Measurements from ENCODE around the gene CD83.
"Not testable (repeated sequence)": the region's sequence is repeated elsewhere in the genome, so short reads cannot be mapped to it uniquely, and the experiment has no call there.

The CD83 gene

GRCh38 chr6:14117158-14118090 lies at the start of gene CD83:
Gene CD83, plus strand, starts transcription at chr6:14117772. Its CDS starts 40 bp downstream, at chr6:14117812.
- no peaks in the 10 kb centered on the region for H3K36me3 ChIP-seq
- peaks cover 16 to 19% of the 10 kb centered on the region in 2 experiments for H3K4me1 ChIP-seq (ENCODE audit: control insufficient read depth in 1 of 2, insufficient read depth in 1 of 2, low read depth in 1 of 2, low read length in 1 of 2)
- no peak for TF ChIP-seq CTCF (IDR thresholded peaks at IDR 0.05)
- no peaks in the 10 kb centered on the region for H3K27me3 ChIP-seq
- peak within 1 kb of the TSS; percentile 66 to 83 for H3K4me3 ChIP-seq (ENCODE audit: low read depth in 1 of 2, low read length in 1 of 2)
- no peaks in the 10 kb centered on the region for H3K9me3 ChIP-seq
- H3K27ac ChIP-seq: peak within 1 kb of the TSS; percentile 79

- Histone ChIP-seq H3K4me1 (ENCODE audit: control insufficient read depth in 1 of 2, insufficient read depth in 1 of 2, low read depth in 1 of 2, low read length in 1 of 2) (no peaks in the 10 kb centered on the region), H3K27me3 (peaks cover 20% of the 10 kb centered on the region), H3K36me3 (no peaks in the 10 kb centered on the region), H3K4me3 (ENCODE audit: low read depth in 1 of 2, low read length in 1 of 2) (no peak overlapping the region), H3K27ac (no peak overlapping the region), H3K9me3 (no peaks in the 10 kb centered on the region)
- no peak for TF ChIP-seq CTCF (IDR thresholded peaks at IDR 0.05)
These were observed 49.4 kb upstream of the CD83 start for GRCh38 chr6:14068133-14068532.

- no peak for TF ChIP-seq CTCF (IDR thresholded peaks at IDR 0.05)
- no peaks in the 10 kb centered on the region for H3K4me1 ChIP-seq (ENCODE audit: control insufficient read depth in 1 of 2, insufficient read depth in 1 of 2, low read depth in 1 of 2, low read length in 1 of 2)
These were observed 48.9 kb upstream of the CD83 start for GRCh38 chr6:14068623-14069022.

GRCh38 chr6:14070457-14070856 lies 47.1 kb upstream of the CD83 start:
- H3K36me3 ChIP-seq: no peaks in the 10 kb centered on the region
- peaks cover 8% of the 10 kb centered on the region for H3K27me3 ChIP-seq
- peaks cover 0 to 7% of the 10 kb centered on the region in 2 experiments for H3K4me1 ChIP-seq (ENCODE audit: control insufficient read depth in 1 of 2, insufficient read depth in 1 of 2, low read depth in 1 of 2, low read length in 1 of 2)
- TF ChIP-seq CTCF (IDR thresholded peaks at IDR 0.05): no peak
- no peaks in the 10 kb centered on the region for H3K9me3 ChIP-seq
- H3K27ac ChIP-seq: no peak overlapping the region
- H3K4me3 ChIP-seq (ENCODE audit: low read depth in 1 of 2, low read length in 1 of 2): no peak overlapping the region

More at GRCh38 chr6:14068623-14069022, 48.9 kb upstream of the CD83 start:
- no peak overlapping the region for H3K4me3 ChIP-seq (ENCODE audit: low read depth in 1 of 2, low read length in 1 of 2)
- H3K9me3 ChIP-seq: no peaks in the 10 kb centered on the region
- H3K36me3 ChIP-seq: no peaks in the 10 kb centered on the region
- peaks cover 16% of the 10 kb centered on the region for H3K27me3 ChIP-seq
- H3K27ac ChIP-seq: no peak overlapping the region

- Histone ChIP-seq H3K36me3 (no peaks in the 10 kb centered on the region), H3K9me3 (no peaks in the 10 kb centered on the region), H3K4me1 (ENCODE audit: control insufficient read depth in 1 of 2, insufficient read depth in 1 of 2, low read depth in 1 of 2, low read length in 1 of 2) (peaks cover 0 to 7% of the 10 kb centered on the region in 2 experiments), H3K27ac (no peak overlapping the region), H3K27me3 (peaks cover 8% of the 10 kb centered on the region), H3K4me3 (ENCODE audit: low read depth in 1 of 2, low read length in 1 of 2) (no peak overlapping the region)
- TF ChIP-seq CTCF (IDR thresholded peaks at IDR 0.05): no peak
These were observed 45.5 kb upstream of the CD83 start for GRCh38 chr6:14072084-14072483.

GRCh38 chr6:14073561-14074354 lies 43.8 kb upstream of the CD83 start:
- not testable (repeated sequence) for H3K4me3 ChIP-seq (ENCODE audit: low read depth in 1 of 2, low read length in 1 of 2); H3K27me3 ChIP-seq; H3K36me3 ChIP-seq; H3K27ac ChIP-seq; H3K4me1 ChIP-seq (ENCODE audit: control insufficient read depth in 1 of 2, insufficient read depth in 1 of 2, low read depth in 1 of 2, low read length in 1 of 2); H3K9me3 ChIP-seq

Data from neutrophil (primary cell).